Lung (tissue), 12 donors: ENCODE results near the gene KIF1A. TPM values are rescaled to one million over a fixed set of nuclear protein-coding genes. Genes with fewer than 3 reads are reported as not detected.
A peak's percentile ranks its signal among the peaks of the same experiment; 100 is the strongest.

ENCODE experiments used
- ATAC-seq: fragments of 200-7000 bp; cut with Tn5 transposase; one replicate; pipeline ENCODE4 v1.9.1; 2020; ENCODE audit warnings: moderate number of reproducible peaks; ENCODE audit not compliant: insufficient read depth, low FRiP score
- DNase-seq, 3 donors: peaks; one replicate each; pipeline ENCODE4 v3.0.0-alpha.2; 2013 to 2017
- H3K27ac ChIP-seq, 2 donors: one replicate each; pipeline ENCODE4 v1.5.1; 2013; ENCODE audit warnings: mild to moderate bottlenecking in 2 of 2, moderate library complexity in 2 of 2, control low read depth in 1 of 2, inconsistent platforms in 1 of 2, low read depth in 1 of 2, low read length in 1 of 2
- H3K27me3 ChIP-seq, 3 donors: one replicate each; pipeline ENCODE4 v1.5.1; 2013; ENCODE audit warnings: low read length in 2 of 3; ENCODE audit not compliant: control insufficient read depth in 3 of 3, insufficient read depth in 3 of 3
- H3K36me3 ChIP-seq, 4 donors: one replicate each; pipeline ENCODE4 v1.5.1; 2013; ENCODE audit warnings: low read length in 4 of 4, mild to moderate bottlenecking in 1 of 4, moderate library complexity in 1 of 4; ENCODE audit not compliant: control insufficient read depth in 4 of 4, insufficient read depth in 4 of 4
- H3K4me1 ChIP-seq, 5 donors: one replicate each; pipeline ENCODE4 v1.5.1; 2013; ENCODE audit warnings: low read length in 5 of 5, mild to moderate bottlenecking in 2 of 5, moderate library complexity in 1 of 5; ENCODE audit not compliant: control insufficient read depth in 5 of 5, insufficient read depth in 5 of 5
- H3K4me3 ChIP-seq: one replicate; pipeline ENCODE4 v1.5.1; 2013; ENCODE audit warnings: mild to moderate bottlenecking, control low read depth, moderate library complexity
- H3K9ac ChIP-seq, 2 donors: one replicate each; pipeline ENCODE4 v1.5.1; 2013; ENCODE audit warnings: low read length in 2 of 2, control low read depth in 1 of 2; ENCODE audit not compliant: insufficient read depth in 1 of 2
- H3K9me3 ChIP-seq, 4 donors: one replicate each; pipeline ENCODE4 v1.5.1; 2013; ENCODE audit warnings: low read length in 3 of 4, mild to moderate bottlenecking in 1 of 4, moderate library complexity in 1 of 4; ENCODE audit not compliant: control insufficient read depth in 4 of 4, insufficient read depth in 3 of 4
- WGBS, 2 donors: extraction: QIAGEN DNeasy Blood & Tissue Kit; methylation state at CpG; one replicate each; pipeline ENCODE4 v1.1.7; 2013; 5-methylcytosine and 5-hydroxymethylcytosine counted together
- polyA plus RNA-seq, 2 donors: library from polyadenylated mRNA; stranded (reverse); fragments of 200-250 nt; gene quantifications; one replicate each; pipeline ENCODE4 v1.2.1, GENCODE V29; 2013
- total RNA-seq, 2 donors: library from RNA; depleted of rRNA in 1 of 2; stranded (reverse); fragments of >200 nt in 1 of 2; gene quantifications; one replicate each; pipeline ENCODE4 v1.2.1, GENCODE V29; 2014 to 2021
- TF ChIP-seq, protein P1 (sequence below): IDR thresholded peaks from 2 replicates; pipeline ENCODE4 v1.5.1; 2012; ENCODE audit warnings: mild to moderate bottlenecking; ENCODE audit errors: control extremely low read depth, extremely low read depth
- donor health status: control.
- donor health status: control.
- donor health status: Bipolar disorder and iron deficiency.
- donor health status: healthy.
- donor health status: DM: yes; HTN: yes; CAD: no.

Gene KIF1A
- total and polyA plus RNA-seq, 4 donors = 0.14 to 2.3 (median 0.46) TPM

DNA sequence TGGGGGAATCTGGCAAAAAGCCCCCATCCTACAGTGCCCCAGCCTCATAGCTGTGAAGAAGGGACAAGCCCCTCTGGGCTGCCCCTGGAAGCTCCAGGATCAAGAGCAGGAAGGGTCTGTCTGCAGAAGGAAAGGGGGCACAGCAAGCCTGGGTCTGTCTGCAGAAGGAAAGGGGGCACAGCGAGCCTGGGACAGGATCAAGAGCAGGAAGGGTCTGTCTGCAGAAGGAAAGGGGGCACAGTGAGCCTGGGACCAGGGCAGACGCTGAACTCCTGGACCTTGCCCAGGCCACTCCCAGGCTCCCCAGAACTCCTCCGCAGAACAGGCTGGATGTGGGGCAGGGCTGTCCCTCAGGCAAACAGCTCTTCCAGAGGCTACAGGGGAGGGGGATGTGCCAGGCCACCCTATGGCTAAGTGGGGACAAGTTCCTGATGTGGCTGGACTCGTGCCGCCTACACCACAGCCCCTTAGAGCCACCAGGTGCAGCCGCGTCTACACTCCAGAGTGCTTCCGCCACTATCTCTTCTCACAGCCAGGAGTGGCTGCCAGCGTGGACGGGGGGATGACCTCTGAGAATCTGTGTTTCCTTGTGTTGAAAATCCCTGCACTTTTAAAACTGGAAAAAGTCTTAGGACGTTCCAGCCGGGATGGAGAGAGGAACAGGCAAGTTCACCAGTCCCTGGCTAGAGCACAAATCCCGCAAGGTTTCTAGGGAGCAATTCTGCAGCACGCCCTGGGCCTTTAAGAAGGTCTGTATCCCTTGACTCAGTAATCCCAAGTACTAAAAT lies 20.8 kb downstream of the KIF1A start:
- Histone ChIP-seq H3K9me3 (peaks cover 0 to 3% (median 0%) of the 10 kb centered on the region in 4 donors), H3K4me3 (no peak overlapping the region), H3K27ac (no peak overlapping the region), H3K27me3 (no peaks in the 10 kb centered on the region), H3K36me3 (no peaks in the 10 kb centered on the region), H3K9ac (no peak overlapping the region), H3K4me1 (peaks cover 0 to 23% (median 10%) of the 10 kb centered on the region in 5 donors)
- TF ChIP-seq, protein P1, sequence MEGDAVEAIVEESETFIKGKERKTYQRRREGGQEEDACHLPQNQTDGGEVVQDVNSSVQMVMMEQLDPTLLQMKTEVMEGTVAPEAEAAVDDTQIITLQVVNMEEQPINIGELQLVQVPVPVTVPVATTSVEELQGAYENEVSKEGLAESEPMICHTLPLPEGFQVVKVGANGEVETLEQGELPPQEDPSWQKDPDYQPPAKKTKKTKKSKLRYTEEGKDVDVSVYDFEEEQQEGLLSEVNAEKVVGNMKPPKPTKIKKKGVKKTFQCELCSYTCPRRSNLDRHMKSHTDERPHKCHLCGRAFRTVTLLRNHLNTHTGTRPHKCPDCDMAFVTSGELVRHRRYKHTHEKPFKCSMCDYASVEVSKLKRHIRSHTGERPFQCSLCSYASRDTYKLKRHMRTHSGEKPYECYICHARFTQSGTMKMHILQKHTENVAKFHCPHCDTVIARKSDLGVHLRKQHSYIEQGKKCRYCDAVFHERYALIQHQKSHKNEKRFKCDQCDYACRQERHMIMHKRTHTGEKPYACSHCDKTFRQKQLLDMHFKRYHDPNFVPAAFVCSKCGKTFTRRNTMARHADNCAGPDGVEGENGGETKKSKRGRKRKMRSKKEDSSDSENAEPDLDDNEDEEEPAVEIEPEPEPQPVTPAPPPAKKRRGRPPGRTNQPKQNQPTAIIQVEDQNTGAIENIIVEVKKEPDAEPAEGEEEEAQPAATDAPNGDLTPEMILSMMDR = no peak
- DNase-seq = peak in 1 of 3 donors; percentile 11
- no peak for ATAC-seq
- 60 to 74% methylated on average over 14 of the region's 14 CpGs for WGBS, 2 donors

DNA sequence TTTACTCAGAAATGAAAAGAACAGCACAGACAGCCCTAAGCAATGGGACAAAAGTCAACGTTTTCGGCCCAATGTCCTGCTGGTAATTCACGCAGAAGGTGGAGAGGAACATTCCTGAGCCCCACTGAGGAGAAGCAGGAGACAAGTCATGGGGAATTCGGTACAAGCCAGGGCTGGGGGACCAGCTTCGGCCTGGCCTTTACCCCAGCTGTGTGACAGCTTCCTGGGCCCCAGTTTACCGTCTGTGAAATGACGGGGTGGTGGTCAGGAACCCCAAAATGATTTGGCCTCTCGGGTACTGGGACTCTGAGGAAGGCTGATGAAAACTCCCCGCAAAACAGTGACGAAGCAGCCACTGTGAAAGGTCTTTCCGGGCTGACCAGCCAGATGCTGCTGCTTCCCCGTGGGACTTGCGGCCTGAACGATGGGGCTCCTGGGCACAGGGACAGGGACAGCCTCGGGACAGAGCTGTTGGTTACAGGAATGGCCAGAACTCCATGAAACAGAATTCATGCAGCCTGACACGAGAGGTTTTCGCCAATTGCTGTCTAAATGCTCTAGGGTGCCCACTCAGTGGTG lies 21.6 kb downstream of the KIF1A start:
- Histone ChIP-seq H3K36me3 (no peaks in the 10 kb centered on the region), H3K27me3 (no peaks in the 10 kb centered on the region), H3K9ac (peak overlapping the region in 1 of 2 donors; percentile 19), H3K4me1 (peaks cover 0 to 28% (median 10%) of the 10 kb centered on the region in 5 donors), H3K9me3 (peaks cover 0 to 3% (median 0%) of the 10 kb centered on the region in 4 donors), H3K27ac (no peak overlapping the region), H3K4me3 (no peak overlapping the region)
- ATAC-seq (no peak), DNase-seq (no peak)
- TF ChIP-seq, protein P1 = no peak
- 83 to 87% methylated on average over 17 of the region's 17 CpGs for WGBS, 2 donors

DNA sequence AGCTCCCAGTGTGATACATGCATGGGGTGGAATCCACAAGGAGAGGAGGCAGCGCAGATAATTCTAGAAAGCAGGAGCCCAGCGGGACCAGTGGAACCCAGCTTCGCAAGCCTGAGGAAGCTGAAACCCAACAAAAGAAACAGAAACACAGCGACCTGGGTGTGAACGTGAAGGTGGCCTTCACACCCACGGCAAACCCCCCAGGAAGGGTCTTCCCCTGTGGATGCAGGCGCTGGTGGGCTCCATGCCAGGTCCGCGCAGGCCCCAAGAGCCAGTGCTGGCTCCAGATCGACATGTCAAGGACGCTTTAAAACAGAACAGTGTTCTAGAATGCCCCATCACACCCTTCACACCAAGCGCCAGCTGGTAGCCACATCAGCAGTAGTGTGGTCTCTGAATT lies 22.1 kb downstream of the KIF1A start:
- TF ChIP-seq, protein P1 = no peak
- Histone ChIP-seq H3K27ac (no peak overlapping the region), H3K36me3 (no peaks in the 10 kb centered on the region), H3K27me3 (no peaks in the 10 kb centered on the region), H3K9me3 (peaks cover 0 to 3% (median 0%) of the 10 kb centered on the region in 4 donors), H3K4me1 (peaks cover 0 to 33% (median 10%) of the 10 kb centered on the region in 5 donors), H3K4me3 (no peak overlapping the region), H3K9ac (peak overlapping the region in 1 of 2 donors; percentile 19)
- peak in 1 of 3 donors; percentile 5 for DNase-seq
- WGBS, 2 donors = 81 to 88% methylated on average over 12 of the region's 12 CpGs
- no peak for ATAC-seq
